NB4 (cell line): Measurements from ENCODE around the gene LPP.

Experiments used
- DNase-seq: peaks from one replicate; pipeline ENCODE4 v3.0.0; 2010; ENCODE audit warnings: low read depth
- H3K4me3 ChIP-seq: one replicate; pipeline ENCODE4 v1.5.1; 2011; ENCODE audit warnings: mild to moderate bottlenecking, low read depth, low read length, moderate library complexity
- MAX ChIP-seq: IDR thresholded peaks from 2 replicates; pipeline ENCODE4 v1.6.1; 2011; ENCODE audit warnings: low read depth, low read length
- MYC ChIP-seq: IDR thresholded peaks from 2 replicates; pipeline ENCODE4 v1.6.1; 2011; ENCODE audit warnings: low read depth, low read length
- POLR2A ChIP-seq: IDR thresholded peaks from 2 replicates; pipeline ENCODE4 v1.6.1; 2011; ENCODE audit warnings: mild to moderate bottlenecking; ENCODE audit not compliant: insufficient read length; ENCODE audit errors: extremely low read depth
- TF ChIP-seq, protein P1 (sequence below): IDR thresholded peaks from one replicate; pipeline ENCODE4 v1.5.1; 2012; ENCODE audit warnings: low read depth, low read length

The LPP gene

DNA sequence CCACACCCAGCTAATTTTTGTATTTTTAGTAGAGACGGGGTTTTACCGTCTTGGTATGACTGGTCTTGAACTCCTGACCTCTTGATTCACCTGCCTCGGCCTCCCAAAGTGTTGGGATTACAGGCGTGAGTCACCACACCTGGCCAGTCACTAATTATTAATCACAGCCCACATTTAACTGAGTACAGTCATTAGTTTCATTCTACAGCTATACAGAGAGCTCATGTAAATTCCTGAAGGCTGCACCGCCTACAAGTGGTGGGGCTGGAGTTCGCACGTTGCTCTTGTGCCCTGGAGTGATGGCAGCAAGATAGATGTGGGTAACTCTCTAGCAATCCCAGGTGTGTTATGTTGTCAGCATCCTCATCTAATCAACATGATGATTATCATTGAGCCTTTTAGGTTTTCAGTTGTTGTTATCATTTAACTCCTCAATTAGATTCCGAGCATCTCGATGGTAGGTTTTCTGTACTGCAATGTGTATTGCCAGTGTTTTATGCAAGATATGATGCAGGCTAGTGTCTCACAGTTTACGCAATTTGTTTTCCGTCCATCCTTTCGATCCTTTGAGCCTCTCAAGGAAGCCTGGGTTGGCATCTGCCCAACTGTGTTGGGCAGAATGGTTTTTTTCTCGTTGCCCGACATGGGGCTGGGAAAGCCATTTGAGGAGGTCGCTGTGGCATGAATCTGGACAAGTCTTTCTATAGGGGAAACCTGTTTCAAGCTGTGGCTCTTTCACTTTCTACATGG, 216.3 kb downstream of the LPP start:
- H3K4me3 ChIP-seq = no peak overlapping the region
- no peak for TF ChIP-seq POLR2A
- no peak for TF ChIP-seq MYC
- TF ChIP-seq, protein P1, sequence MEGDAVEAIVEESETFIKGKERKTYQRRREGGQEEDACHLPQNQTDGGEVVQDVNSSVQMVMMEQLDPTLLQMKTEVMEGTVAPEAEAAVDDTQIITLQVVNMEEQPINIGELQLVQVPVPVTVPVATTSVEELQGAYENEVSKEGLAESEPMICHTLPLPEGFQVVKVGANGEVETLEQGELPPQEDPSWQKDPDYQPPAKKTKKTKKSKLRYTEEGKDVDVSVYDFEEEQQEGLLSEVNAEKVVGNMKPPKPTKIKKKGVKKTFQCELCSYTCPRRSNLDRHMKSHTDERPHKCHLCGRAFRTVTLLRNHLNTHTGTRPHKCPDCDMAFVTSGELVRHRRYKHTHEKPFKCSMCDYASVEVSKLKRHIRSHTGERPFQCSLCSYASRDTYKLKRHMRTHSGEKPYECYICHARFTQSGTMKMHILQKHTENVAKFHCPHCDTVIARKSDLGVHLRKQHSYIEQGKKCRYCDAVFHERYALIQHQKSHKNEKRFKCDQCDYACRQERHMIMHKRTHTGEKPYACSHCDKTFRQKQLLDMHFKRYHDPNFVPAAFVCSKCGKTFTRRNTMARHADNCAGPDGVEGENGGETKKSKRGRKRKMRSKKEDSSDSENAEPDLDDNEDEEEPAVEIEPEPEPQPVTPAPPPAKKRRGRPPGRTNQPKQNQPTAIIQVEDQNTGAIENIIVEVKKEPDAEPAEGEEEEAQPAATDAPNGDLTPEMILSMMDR = no peak
- no peak for TF ChIP-seq MAX
- DNase-seq = no peak

DNA sequence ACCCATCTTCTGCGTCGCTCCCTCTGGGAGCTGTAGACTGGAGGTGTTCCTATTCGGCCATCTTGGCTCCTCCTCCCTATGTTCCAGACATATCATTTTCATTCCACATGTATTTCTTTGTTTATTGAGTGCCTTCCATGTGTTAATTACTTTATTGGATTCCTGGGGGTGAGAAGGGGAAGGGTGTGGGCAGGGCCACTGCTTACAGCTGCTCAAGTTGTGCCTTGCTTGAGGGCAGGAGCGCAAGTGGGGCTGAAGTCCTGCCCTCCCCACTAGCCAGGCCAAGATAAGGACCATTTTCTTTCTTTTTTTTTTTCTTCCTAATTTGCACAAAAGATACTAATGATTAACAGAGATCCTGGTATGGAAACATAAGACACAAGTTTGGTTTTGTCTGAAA, 224.8 kb downstream of the LPP start:
- TF ChIP-seq, protein P1 = no peak
- TF ChIP-seq POLR2A (no peak), MAX (no peak), MYC (no peak)
- no peak for DNase-seq
- H3K4me3 ChIP-seq = no peak overlapping the region

DNA sequence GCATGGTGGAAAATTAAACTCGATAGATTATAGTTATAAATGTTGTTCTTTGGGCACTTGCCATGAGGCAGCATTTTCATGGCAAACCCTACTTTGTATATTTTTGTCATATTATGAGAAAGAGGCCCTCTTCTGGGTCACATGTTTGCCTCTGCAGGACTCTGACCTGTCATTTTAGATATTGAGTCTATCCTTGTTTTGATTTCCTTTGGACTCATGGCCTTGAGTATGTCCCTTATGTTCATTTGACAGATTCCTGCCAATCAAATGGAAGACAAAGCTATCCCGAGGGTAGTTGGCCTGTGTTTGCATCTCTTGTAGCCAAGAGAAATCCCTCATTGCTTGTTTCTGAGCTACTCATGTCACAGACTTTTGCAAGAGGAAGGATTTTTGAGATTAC, 226.3 kb downstream of the LPP start:
- TF ChIP-seq POLR2A (no peak), MYC (no peak), MAX (no peak)
- TF ChIP-seq, protein P1 = no peak
- no peak overlapping the region for H3K4me3 ChIP-seq
- no peak for DNase-seq

- no peak for TF ChIP-seq POLR2A
- TF ChIP-seq MYC = no peak
- TF ChIP-seq, protein P1 = no peak
- TF ChIP-seq MAX = no peak
- no peak for DNase-seq
- no peak overlapping the region for H3K4me3 ChIP-seq
These were observed 226.8 kb downstream of the LPP start for GRCh38 chr3:188380722-188381121.

DNA sequence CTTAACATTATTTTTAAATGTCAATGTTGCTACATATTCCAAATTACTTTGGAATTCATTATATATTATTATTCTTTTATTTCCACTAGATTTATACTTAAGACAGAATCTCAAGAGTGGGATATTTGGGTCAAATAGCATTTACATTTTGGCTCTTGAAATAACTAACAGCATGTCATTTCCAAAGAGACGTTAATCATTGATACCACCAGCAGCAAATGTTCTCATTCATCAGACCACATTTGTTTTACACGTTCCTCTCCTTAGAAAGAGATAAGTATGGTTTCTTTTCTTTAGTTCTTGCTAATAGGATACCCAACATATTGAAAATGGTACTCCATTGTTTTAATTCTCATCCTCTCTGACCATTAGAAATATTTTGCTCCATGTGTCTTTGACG, 229.8 kb downstream of the LPP start:
- no peak for DNase-seq
- H3K4me3 ChIP-seq = no peak overlapping the region
- TF ChIP-seq, protein P1 = no peak
- no peak for TF ChIP-seq MAX
- TF ChIP-seq MYC = no peak
- no peak for TF ChIP-seq POLR2A
